ENCODE results near the gene CRYBA2. TPM values are rescaled to one million over a fixed set of nuclear protein-coding genes. Genes with fewer than 3 reads are reported as not detected.

Gene CRYBA2, protein sequence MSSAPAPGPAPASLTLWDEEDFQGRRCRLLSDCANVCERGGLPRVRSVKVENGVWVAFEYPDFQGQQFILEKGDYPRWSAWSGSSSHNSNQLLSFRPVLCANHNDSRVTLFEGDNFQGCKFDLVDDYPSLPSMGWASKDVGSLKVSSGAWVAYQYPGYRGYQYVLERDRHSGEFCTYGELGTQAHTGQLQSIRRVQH
- total RNA-seq (2014; rRNA removed; shearing (Covaris generic)), result not detected in 2 replicates

DNA sequence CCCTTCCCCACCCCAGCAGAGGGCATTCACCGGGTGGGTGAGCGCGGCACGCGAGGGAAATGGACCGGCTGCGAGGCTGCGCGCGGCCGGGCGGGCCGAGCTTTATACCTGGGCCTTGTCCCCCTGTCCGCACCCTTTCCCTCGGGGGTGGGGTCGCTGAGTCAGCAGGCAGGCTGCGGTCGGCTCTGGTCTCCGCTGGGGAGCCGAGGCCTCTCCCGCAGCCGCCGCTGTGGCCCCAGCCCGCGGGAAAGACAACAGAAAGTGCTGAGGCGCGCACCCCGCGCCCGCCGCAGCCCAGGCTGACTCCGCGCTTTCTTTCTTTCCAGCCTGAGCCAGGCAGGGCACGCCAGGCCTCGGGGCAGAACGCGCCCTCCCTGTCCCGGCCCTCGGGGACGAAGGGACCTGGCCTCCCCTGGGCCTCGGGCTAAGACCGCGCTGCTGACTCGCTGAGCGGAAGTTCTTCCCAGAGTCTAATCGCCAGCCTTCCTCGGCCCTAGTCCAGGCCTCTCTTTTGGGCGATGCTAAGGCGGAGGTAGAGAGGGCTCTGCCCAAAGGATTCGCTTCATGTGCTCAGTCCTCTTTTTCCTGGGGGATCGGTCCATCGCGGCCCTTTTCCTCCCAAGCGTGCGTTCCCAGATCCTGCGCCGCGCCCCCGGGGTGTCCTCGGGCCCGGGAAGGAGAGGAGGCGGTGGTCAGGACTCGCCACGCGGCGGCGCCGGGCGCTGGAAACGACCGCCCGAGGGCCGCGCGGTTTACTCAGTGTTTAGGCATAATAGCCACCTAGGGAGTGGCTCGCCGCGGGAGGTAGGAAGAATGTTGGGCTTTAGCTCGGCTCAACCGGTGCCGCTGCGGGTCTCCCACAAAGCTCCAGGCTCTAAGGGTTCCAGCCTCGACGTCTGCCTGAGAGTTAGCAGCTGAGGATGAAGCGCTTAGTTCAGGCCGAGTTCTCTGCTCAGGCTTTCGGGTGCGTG is at the start of gene CRYBA2:
TSS of gene CRYBA2 (minus strand) at position 78 of the 971 bp plus-strand sequence. CDS start 246 bp downstream, outside the sequence.
- no peak for DNase-seq (ENCODE audit: low spot score)

- DNase-seq (ENCODE audit: low spot score), result no peak
These were observed 49.5 kb upstream of the CRYBA2 start for GRCh38 chr2:219042750-219043149.

DNA sequence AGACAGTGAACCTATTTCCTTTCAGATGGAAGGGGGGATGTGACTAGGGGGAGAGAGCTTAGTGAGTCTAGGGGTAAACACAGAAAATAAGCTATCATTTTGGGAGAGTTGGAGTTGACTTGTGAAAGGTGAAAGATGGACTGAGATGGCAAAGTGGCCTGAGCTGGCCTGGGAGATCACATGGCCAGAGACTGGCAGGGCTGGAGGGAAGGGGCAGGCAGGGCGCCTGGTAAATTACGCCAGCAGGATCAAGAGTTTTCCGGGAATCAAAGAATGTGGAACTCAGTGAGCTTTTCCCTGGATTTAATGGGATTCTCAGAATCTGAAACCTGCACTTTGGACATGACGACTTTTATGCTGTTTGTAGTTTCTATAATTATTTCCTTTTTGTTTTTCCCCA is 48.9 kb upstream of the CRYBA2 start:
- no peak for DNase-seq (ENCODE audit: low spot score)

GRCh38 chr2:219041252-219041651 is 48.0 kb upstream of the CRYBA2 start, which contains the start of gene CFAP65:
Gene CFAP65, minus strand, starts transcription at chr2:219041516. Its CDS starts 2,468 bp downstream, at chr2:219039048.
- DNase-seq (ENCODE audit: low spot score), result peak; percentile 60

- no peak for DNase-seq (ENCODE audit: low spot score)
These were observed 45.4 kb upstream of the CRYBA2 start for GRCh38 chr2:219038600-219038999.

DNA sequence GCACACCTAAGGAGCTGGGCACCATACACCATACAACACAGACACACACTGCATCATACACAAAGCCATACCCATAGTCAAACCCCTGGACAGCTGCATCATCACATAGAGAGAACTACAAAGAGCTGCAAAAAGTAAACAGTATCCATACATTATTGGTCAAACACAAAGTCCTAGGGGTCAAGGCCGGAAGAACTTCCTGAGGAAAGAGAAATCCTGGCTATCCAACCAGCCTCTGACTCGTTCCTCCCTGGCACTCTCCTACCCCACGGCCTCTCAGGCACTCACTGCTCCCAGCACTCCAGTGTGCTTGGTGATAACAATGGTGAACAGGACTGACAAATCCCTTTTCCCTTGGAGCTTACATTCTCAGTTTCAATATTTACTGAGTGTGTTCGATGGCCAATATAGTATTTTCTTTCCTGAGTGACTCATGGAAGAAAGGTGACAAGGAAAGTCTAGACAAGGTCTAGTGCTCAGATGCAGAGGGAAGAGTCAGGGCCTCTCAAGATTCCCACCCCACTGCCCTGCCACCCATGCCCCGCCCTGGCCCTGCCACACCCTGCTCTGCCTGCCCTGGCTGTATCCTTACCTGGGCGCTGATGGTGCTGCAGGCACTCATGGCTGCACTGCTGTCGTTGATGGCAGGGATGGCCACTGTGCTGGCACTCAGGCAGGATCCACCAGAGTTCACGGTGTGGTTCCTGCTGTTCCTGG is 44.7 kb upstream of the CRYBA2 start:
- DNase-seq (ENCODE audit: low spot score), result no peak

- DNase-seq (ENCODE audit: low spot score), result no peak
These were observed 42.7 kb upstream of the CRYBA2 start for GRCh38 chr2:219035942-219036341.

DNA sequence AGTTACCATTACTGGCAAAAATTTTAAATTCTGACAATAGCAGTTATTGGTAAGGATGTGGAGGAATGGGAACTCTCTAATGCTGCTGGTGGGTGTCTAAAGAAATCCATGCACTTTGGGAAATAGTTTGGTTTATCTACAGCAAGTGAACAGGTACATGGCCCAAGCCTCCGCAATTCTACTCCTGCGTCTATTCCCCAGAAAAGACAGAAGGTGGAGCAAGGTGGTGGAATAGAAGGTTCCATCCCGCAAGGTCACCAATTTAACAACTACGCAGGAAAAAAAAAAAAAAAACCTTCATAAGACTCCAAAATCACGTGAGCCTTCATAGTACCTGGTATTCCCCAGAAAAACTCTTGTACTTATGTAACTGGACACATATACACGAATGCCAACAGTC is 41.6 kb upstream of the CRYBA2 start:
- no peak for DNase-seq (ENCODE audit: low spot score)

- no peak for DNase-seq (ENCODE audit: low spot score)
These were observed 39.0 kb upstream of the CRYBA2 start for GRCh38 chr2:219032051-219032745.

DNA sequence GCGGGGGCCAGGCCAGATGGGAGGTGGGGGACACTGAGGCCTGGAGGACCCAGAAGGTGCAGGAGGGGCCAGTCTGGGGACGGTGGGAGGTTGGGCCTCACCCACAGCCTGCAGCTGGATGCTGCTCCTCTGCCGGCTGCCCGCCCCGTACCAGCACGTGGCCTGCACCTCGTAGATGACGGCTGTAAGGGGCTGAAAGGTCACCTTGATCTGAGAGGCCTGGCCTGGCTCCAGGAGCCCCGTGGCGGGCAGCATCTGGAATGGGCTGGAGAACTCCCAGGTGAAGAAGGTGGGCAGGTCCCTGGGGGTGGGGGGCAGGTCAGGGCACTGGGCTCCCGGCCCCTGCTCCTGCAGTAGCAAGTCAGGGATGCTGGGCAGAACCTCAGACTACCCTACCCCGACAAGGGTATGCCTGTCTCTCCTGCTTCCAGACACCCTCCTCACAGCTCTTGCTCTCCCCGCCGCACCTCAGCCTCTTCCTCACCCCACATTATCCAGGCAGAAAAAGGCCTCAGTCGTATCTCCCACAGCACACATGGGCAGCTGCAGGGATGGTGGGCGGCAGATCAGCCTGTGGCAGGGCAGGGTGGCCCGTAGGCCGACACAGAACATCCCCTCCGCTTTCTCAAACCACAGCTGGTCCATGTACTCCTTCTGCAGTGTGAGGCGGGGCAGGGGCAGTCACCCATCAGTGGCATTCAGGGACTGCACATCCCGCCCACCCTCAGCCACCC is 38.0 kb upstream of the CRYBA2 start:
- no peak for DNase-seq (ENCODE audit: low spot score)

- no peak for DNase-seq (ENCODE audit: low spot score)
These were observed 37.1 kb upstream of the CRYBA2 start for GRCh38 chr2:219030177-219030940.

- DNase-seq (ENCODE audit: low spot score), result peak; percentile 62
These were observed 36.6 kb upstream of the CRYBA2 start for GRCh38 chr2:219029829-219030165.

GRCh38 chr2:219028996-219029828 is 36.0 kb upstream of the CRYBA2 start:
- DNase-seq (ENCODE audit: low spot score), result no peak

DNA sequence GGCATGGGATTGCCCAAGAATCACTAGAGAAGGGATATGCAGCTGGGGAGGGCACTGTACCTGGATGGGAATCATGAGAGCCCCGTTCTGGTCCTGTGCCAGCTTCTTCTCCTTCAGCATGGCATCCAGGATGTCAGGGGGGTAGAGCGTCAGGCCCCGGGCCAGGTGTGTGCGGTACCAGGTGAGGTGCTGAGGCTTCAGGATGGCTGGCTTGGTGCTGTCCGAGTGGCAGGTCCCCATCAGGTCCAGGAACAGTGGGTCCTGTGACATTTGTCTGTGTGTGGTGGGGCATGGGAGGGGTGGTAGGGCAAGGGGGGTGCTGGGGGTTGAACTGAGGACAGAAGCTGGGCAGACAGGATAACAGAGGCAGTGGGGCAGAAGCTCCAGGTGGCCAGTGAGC is 34.9 kb upstream of the CRYBA2 start:
- DNase-seq (ENCODE audit: low spot score), result no peak

DNA sequence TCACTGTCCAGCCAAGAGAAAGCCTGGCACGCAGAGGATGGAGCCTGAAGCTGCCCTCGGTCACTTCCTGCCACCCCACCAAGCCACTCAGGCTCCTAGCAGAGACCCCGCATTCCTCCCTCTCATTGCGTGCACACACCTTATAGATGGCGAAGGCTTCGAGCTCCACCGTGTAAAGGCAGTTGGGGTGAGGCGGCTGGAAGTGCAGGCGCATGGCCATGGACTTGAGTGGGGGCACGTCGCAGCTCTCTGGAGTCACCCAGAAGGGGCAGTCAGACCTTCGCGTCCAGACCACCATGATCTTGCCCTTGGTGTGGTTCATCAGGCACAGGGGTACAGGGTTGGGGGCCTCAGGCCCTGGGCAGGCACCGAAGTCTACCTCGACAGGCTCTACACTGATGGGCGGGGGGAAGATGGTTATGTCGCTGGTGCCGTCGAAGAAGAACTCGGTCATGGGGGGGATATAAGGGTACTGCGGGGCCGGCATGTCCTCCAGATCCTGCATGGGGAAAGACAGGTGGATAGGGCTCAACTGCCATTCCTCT is 34.4 kb upstream of the CRYBA2 start:
- DNase-seq (ENCODE audit: low spot score), result no peak

DNA sequence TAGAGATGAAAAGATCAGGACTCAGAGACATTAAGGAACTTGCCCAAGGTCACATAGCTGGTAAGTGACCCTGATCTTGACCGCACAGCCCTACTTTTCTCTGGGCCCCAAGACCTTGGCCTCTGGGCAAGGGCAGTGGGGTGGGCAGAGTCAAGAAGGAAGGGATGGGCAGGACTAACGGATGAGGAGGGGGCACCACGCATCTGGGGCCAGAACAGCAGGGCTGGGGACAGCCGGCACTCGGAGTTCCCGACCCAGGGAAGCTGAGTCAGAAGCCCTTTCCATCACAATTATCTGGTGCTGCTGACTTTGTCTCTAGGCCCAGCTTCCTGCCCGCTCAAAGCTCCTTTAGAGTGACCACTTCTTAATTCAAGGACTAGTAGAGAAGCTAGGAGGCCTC is 33.7 kb upstream of the CRYBA2 start:
- DNase-seq (ENCODE audit: low spot score), result no peak

GRCh38 chr2:219025637-219026585 is 32.7 kb upstream of the CRYBA2 start:
- DNase-seq (ENCODE audit: low spot score), result no peak

- no peak for DNase-seq (ENCODE audit: low spot score)
These were observed 30.8 kb upstream of the CRYBA2 start for GRCh38 chr2:219024059-219024458.
